Cardiac fibroblast (primary cell): ENCODE data around the gene RMND1.
"Not testable (repeated sequence)": the region's sequence is repeated elsewhere in the genome, so short reads cannot be mapped to it uniquely, and the experiment has no call there.

ENCODE experiments used
- DNase-seq, 2 donors: peaks; one replicate each; pipeline versions ENCODE4 v3.0.0 to v3.0.0-alpha.2; 2010; ENCODE audit warnings: low read depth in 2 of 2
- H3K4me3 ChIP-seq, 2 donors: replicated peaks in 1 of 2; 1 replicate in 1 of 2; 2 replicates in 1 of 2; pipeline ENCODE4 v1.5.1; 2011; ENCODE audit warnings: low read depth in 2 of 2, low read length in 2 of 2, mild to moderate bottlenecking in 2 of 2, moderate library complexity in 1 of 2
- TF ChIP-seq, protein P1 (sequence below): IDR thresholded peaks from one replicate; pipeline ENCODE4 v1.5.1; 2011; ENCODE audit warnings: low read depth, mild to moderate bottlenecking, low read length, inconsistent platforms

RMND1 gene

DNA sequence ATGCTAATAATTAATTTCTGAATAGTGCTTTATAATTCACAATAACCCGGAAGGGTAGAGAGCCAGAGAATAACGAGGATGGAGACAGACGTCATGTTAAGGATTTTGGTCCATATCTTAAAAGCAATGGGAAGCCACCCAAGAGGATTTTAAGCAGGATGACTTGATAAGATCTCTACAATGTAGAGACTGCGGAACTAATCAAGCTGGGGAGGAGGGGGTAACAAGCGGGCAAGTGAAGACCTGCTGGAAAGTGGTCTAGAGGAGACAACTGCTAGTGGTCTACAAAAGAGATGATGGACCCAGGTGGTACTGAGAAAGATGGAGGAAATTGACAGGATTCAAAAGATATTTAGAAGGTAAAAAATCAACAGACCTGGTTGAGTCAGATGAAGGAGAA is 67.8 kb downstream of the RMND1 start:
- H3K4me3 ChIP-seq, result no peak overlapping the region
- TF ChIP-seq, protein P1, sequence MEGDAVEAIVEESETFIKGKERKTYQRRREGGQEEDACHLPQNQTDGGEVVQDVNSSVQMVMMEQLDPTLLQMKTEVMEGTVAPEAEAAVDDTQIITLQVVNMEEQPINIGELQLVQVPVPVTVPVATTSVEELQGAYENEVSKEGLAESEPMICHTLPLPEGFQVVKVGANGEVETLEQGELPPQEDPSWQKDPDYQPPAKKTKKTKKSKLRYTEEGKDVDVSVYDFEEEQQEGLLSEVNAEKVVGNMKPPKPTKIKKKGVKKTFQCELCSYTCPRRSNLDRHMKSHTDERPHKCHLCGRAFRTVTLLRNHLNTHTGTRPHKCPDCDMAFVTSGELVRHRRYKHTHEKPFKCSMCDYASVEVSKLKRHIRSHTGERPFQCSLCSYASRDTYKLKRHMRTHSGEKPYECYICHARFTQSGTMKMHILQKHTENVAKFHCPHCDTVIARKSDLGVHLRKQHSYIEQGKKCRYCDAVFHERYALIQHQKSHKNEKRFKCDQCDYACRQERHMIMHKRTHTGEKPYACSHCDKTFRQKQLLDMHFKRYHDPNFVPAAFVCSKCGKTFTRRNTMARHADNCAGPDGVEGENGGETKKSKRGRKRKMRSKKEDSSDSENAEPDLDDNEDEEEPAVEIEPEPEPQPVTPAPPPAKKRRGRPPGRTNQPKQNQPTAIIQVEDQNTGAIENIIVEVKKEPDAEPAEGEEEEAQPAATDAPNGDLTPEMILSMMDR, result no peak
- no peak for DNase-seq

DNA sequence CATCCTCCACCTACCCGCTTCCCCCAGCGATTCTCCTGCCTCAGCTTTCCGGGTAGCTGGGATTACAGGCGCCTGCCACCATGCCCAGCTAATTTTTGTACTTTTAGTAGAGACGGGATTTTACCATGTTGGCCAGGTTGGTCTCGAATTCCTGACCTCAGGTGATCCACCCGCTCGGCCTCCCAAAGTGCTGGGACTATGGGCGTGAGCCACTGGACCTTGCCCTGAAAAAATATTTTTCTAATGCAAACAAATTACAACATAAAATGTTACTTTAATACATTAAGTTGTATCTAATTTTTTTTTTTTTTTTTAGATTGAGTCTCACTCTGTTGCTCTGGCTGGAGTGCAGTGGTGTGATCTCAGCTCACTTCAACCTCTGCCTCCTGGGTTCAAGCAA is 69.3 kb downstream of the RMND1 start:
- DNase-seq, H3K4me3 ChIP-seq: not testable (repeated sequence)

DNA sequence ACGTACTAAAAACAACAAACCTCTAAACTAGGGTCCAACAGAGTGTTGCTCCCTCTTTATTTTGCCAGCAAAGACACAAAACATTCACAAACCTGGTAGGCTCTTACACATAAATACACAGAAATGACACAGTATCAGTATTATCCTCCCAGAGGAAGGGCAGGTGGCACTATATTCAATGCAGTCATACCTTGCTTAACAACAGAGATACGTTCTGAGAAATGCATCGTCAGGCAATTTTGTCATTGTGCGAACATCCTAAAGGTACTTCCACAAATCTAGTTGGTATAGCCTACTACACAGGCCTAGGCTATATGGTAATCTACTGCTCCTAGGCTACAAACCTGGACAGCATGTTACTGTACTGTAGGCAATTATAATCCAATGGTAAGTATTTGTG is 70.2 kb downstream of the RMND1 start:
- TF ChIP-seq, protein P1, result no peak
- DNase-seq, result no peak
- no peak overlapping the region for H3K4me3 ChIP-seq

DNA sequence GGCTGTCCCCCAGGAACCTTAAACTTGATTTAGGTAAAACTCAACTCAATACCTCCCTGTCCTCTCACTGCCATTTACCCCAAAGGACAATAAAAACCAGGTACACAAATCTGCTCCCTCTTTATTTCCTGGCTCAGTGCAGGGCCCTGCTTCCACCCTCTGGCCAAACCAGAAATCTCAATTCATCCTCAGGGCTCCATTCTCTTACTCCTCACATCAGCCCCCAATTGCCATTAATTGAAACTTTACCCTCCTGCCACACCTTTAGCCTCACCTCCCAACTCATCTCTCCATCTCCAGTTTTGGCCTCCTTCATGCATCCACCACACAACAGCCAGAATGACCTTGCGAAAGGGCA is 71.1 kb downstream of the RMND1 start:
- no peak overlapping the region for H3K4me3 ChIP-seq
- DNase-seq, result no peak
- TF ChIP-seq, protein P1, result no peak

DNA sequence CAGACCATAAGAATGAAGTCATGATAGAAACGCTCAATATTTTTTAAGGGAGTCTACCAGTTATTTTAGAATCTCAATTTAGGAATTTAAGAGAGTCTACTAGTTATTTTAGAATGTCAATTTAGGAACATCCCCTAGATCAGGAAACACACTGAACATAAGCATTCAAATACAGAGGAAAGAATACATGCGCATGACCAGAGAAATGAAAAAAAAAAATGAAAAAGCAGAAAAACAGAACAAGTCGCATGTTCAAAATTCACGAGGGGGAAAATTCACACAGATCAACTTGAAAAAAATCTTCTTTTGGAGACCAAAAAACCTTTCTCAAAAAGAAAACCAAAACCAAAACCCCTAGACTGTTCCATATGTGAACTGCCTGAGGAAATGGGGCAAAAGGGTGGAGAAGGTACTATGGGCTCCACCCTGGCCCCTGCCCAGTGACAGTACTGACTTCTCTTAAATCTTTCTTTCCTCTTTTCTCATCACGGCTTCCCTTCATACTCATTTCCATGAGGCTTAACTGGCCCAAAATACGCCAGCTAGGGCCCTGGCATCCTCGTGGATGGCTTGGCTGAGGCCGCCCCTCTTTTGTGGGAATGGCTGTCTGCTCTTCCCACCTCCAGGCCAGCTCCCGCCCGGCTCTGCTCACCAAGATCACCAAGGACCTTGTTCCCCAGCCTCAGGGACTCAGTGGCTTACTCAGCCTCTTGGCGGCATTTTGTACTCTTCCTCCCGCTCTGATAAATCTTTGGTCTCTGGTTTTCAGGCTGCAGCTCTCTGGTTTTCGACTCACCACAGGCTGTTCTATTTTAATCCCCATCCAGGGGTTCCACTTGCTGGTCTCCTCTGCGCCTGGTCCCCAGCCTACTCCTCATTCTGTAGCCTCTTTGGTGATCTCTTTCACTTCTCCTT is 71.7 kb downstream of the RMND1 start:
- H3K4me3 ChIP-seq, result no peak overlapping the region
- no peak for DNase-seq
- TF ChIP-seq, protein P1, result no peak

DNA sequence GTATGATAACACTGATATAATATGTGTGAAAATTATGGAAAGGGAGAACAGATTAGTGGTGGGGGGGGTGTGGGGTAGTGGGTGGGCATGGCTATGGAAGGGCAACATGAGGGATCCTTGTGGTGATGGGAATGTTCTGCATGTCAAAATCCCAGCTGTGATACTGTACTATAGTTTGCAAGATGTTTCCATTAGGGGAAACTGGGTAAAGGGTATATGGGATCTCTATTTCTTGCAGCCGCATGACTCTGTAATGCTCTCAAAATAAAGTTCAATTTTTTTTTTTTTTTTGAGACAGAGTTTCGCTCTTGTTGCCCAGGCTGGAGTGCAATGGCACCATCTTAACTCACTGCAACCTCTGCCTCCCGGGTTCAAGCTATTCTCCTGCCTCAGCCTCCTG is 74.8 kb downstream of the RMND1 start:
- DNase-seq, result no peak
- TF ChIP-seq, protein P1, result no peak
- H3K4me3 ChIP-seq, result no peak overlapping the region

DNA sequence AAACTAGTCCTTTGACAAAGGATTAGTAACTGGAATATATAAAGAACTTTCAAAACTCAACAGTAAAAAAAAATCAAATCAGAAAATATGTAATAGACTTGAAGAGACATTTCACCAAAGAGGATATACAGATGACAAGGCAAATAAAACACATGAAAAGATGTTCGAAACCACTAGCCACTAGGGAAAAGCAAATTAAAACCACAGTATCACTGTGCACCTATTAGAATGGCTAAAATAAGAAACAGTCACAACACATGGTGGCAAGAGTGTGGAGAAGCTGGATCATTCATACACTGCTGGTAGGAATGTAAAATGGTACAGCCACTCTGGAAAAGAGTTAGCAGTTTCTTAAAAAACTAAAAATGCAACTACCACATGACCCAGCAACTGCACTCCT is 75.5 kb downstream of the RMND1 start:
- TF ChIP-seq, protein P1, result no peak
- DNase-seq, result no peak
- H3K4me3 ChIP-seq, result no peak overlapping the region
